Measurements from ENCODE around the gene HAP1. TPM values are rescaled to one million over a fixed set of nuclear protein-coding genes. Genes with fewer than 3 reads are reported as not detected.
"Not testable (repeated sequence)": the region's sequence is repeated elsewhere in the genome, so short reads cannot be mapped to it uniquely, and the experiment has no call there.

HAP1 gene
- total RNA-seq, 3 donors from 2014 or later (not counting 1 experiment from before 2014, with no cell fraction given) = not detected

GRCh38 chr17:41686281-41686680, 48.2 kb downstream of the HAP1 start:
- no peak overlapping the region for H3K27ac Mint-ChIP-seq
- intact Hi-C loops (cut with micrococcal nuclease) = no loop called here
- peaks cover 21% of the 10 kb centered on the region for H3K4me1 ChIP-seq (ENCODE audit: control insufficient read depth, insufficient read depth, low read length)
- 97% methylated on average over 3 of the region's 4 CpGs for WGBS (ENCODE audit: insufficient coverage)
- H3K4me1 Mint-ChIP-seq = peaks cover 34% of the 10 kb centered on the region in 2 donors
- peaks cover 19% of the 10 kb centered on the region for H3K36me3 ChIP-seq (ENCODE audit: control insufficient read depth, insufficient read depth, low read length)
- DNase-seq (no peak), ATAC-seq (no peak)
- TF ChIP-seq, protein P1, sequence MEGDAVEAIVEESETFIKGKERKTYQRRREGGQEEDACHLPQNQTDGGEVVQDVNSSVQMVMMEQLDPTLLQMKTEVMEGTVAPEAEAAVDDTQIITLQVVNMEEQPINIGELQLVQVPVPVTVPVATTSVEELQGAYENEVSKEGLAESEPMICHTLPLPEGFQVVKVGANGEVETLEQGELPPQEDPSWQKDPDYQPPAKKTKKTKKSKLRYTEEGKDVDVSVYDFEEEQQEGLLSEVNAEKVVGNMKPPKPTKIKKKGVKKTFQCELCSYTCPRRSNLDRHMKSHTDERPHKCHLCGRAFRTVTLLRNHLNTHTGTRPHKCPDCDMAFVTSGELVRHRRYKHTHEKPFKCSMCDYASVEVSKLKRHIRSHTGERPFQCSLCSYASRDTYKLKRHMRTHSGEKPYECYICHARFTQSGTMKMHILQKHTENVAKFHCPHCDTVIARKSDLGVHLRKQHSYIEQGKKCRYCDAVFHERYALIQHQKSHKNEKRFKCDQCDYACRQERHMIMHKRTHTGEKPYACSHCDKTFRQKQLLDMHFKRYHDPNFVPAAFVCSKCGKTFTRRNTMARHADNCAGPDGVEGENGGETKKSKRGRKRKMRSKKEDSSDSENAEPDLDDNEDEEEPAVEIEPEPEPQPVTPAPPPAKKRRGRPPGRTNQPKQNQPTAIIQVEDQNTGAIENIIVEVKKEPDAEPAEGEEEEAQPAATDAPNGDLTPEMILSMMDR (IDR thresholded peaks at IDR 0.05) = no peak
- H3K9me3 ChIP-seq (ENCODE audit: control insufficient read depth, insufficient read depth, low read length) = no peaks in the 10 kb centered on the region
- no peaks in the 10 kb centered on the region for H3K27me3 ChIP-seq (ENCODE audit: control insufficient read depth, insufficient read depth, low read length)
- H3K27me3 Mint-ChIP-seq (ENCODE audit: low read depth in 2 of 2) = no peaks in the 10 kb centered on the region
- H3K4me3 Mint-ChIP-seq = no peak overlapping the region
- H3K4me3 ChIP-seq (ENCODE audit: low read length) = no peak overlapping the region
- H3K36me3 Mint-ChIP-seq = peaks cover 14% of the 10 kb centered on the region
- H3K9me3 Mint-ChIP-seq = no peaks in the 10 kb centered on the region
- H3K27ac ChIP-seq (ENCODE audit: low read length) = no peak overlapping the region

GRCh38 chr17:41685753-41686152, 48.7 kb downstream of the HAP1 start:
- H3K27me3 ChIP-seq (ENCODE audit: control insufficient read depth, insufficient read depth, low read length); H3K27ac ChIP-seq (ENCODE audit: low read length); H3K9me3 Mint-ChIP-seq; H3K27me3 Mint-ChIP-seq (ENCODE audit: low read depth in 2 of 2); DNase-seq; H3K4me3 ChIP-seq (ENCODE audit: low read length); intact Hi-C loops (cut with micrococcal nuclease); ATAC-seq; H3K9me3 ChIP-seq (ENCODE audit: control insufficient read depth, insufficient read depth, low read length); H3K27ac Mint-ChIP-seq; H3K4me3 Mint-ChIP-seq: not testable (repeated sequence)
- Histone ChIP-seq H3K36me3 (ENCODE audit: control insufficient read depth, insufficient read depth, low read length) (peaks cover 14% of the 10 kb centered on the region), H3K4me1 (ENCODE audit: control insufficient read depth, insufficient read depth, low read length) (peaks cover 16% of the 10 kb centered on the region)
- Mint-ChIP-seq H3K36me3 (peaks cover 13% of the 10 kb centered on the region), H3K4me1 (peaks cover 29 to 30% of the 10 kb centered on the region in 2 donors)
- 98% methylated on average over 13 of the region's 13 CpGs for WGBS (ENCODE audit: insufficient coverage)

- H3K36me3 Mint-ChIP-seq = no peaks in the 10 kb centered on the region
- no peaks in the 10 kb centered on the region for H3K27me3 Mint-ChIP-seq (ENCODE audit: low read depth in 2 of 2)
- no peaks in the 10 kb centered on the region for H3K36me3 ChIP-seq (ENCODE audit: control insufficient read depth, insufficient read depth, low read length)
- 81% methylated on average over 2 of the region's 4 CpGs for WGBS (ENCODE audit: insufficient coverage)
- DNase-seq (no peak), ATAC-seq (no peak)
- H3K27ac Mint-ChIP-seq = no peak overlapping the region
- TF ChIP-seq, protein P1 (IDR thresholded peaks at IDR 0.05) = no peak
- no peaks in the 10 kb centered on the region for H3K27me3 ChIP-seq (ENCODE audit: control insufficient read depth, insufficient read depth, low read length)
- H3K4me1 ChIP-seq (ENCODE audit: control insufficient read depth, insufficient read depth, low read length) = peaks cover 20% of the 10 kb centered on the region
- H3K27ac ChIP-seq (ENCODE audit: low read length) = no peak overlapping the region
- no peak overlapping the region for H3K4me3 ChIP-seq (ENCODE audit: low read length)
- intact Hi-C loops (cut with micrococcal nuclease) = no loop called here
- H3K9me3 ChIP-seq (ENCODE audit: control insufficient read depth, insufficient read depth, low read length) = no peaks in the 10 kb centered on the region
- peaks cover 22 to 25% of the 10 kb centered on the region in 2 donors for H3K4me1 Mint-ChIP-seq
- H3K4me3 Mint-ChIP-seq = no peak overlapping the region
- no peaks in the 10 kb centered on the region for H3K9me3 Mint-ChIP-seq
These were observed 50.4 kb downstream of the HAP1 start for GRCh38 chr17:41684035-41684434.

- WGBS (ENCODE audit: insufficient coverage) = 89% methylated on average over 8 of the region's 8 CpGs
- TF ChIP-seq, protein P1 (IDR thresholded peaks at IDR 0.05) = no peak
- no peak for DNase-seq
- no peak overlapping the region for H3K4me3 ChIP-seq (ENCODE audit: low read length)
- Mint-ChIP-seq H3K4me1 (peaks cover 22 to 27% of the 10 kb centered on the region in 2 donors), H3K36me3 (no peaks in the 10 kb centered on the region), H3K27ac (no peak overlapping the region), H3K27me3 (ENCODE audit: low read depth in 2 of 2) (no peaks in the 10 kb centered on the region), H3K4me3 (no peak overlapping the region), H3K9me3 (no peaks in the 10 kb centered on the region)
- H3K9me3 ChIP-seq (ENCODE audit: control insufficient read depth, insufficient read depth, low read length) = no peaks in the 10 kb centered on the region
- no peaks in the 10 kb centered on the region for H3K36me3 ChIP-seq (ENCODE audit: control insufficient read depth, insufficient read depth, low read length)
- no peaks in the 10 kb centered on the region for H3K27me3 ChIP-seq (ENCODE audit: control insufficient read depth, insufficient read depth, low read length)
- H3K4me1 ChIP-seq (ENCODE audit: control insufficient read depth, insufficient read depth, low read length) = peaks cover 24% of the 10 kb centered on the region
- ATAC-seq = no peak
- intact Hi-C loops (cut with micrococcal nuclease) = no loop called here
- H3K27ac ChIP-seq (ENCODE audit: low read length) = no peak overlapping the region
These were observed 50.9 kb downstream of the HAP1 start for GRCh38 chr17:41683441-41684007.
